Uterus (tissue), 2 donors: Measurements from ENCODE around the gene ARHGEF25.

ENCODE experiments used
- CTCF ChIP-seq, 4 experiments: fragments of 200-600 bp in 2 of 4; fragments of 450-650 bp in 2 of 4; sonication (generic) in 2 of 4; IDR thresholded peaks; one replicate each; pipeline ENCODE4 v1.5.1; 2016 to 2019; ENCODE audit warnings: antibody characterized with exemption in 4 of 4, mild to moderate bottlenecking in 2 of 4, moderate library complexity in 1 of 4
- POLR2A ChIP-seq, 2 donors: fragments of 450-650 bp; IDR thresholded peaks; one replicate each; pipeline ENCODE4 v1.6.1; 2016; ENCODE audit warnings: antibody characterized with exemption in 2 of 2, mild to moderate bottlenecking in 1 of 2, moderate library complexity in 1 of 2

GRCh38 chr12:57568838-57569237 is 42.4 kb upstream of the ARHGEF25 start:
- TF ChIP-seq CTCF (IDR thresholded peaks at IDR 0.05) = no peak
- no peak for TF ChIP-seq POLR2A (IDR thresholded peaks at IDR 0.05)
